CD4-positive, alpha-beta T cell treated with Interleukin-6 for 4 hours (primary cell): ENCODE data around the gene RHOF.

ENCODE experiments used
- DNase-seq: peaks from one replicate; pipeline ENCODE4 v3.0.0-alpha.2; 2020; ENCODE audit warnings: mixed read lengths

RHOF gene

GRCh38 chr12:121804417-121805111, 11.1 kb upstream of the RHOF start:
- peak; percentile 80 for DNase-seq

- peak; percentile 71 for DNase-seq
Measured at GRCh38 chr12:121803861-121804416, 10.5 kb upstream of the RHOF start, which contains the start of gene SETD1B. Gene SETD1B (plus strand): TSS chr12:121804009. CDS start chr12:121804738, 729 bp downstream.

- peak; percentile 88 for DNase-seq
Measured at GRCh38 chr12:121802843-121803698, 9.6 kb upstream of the RHOF start.

- no peak for DNase-seq
Measured at GRCh38 chr12:121802485-121802842, 9.0 kb upstream of the RHOF start.

GRCh38 chr12:121801595-121802484, 8.4 kb upstream of the RHOF start:
- peak; percentile 71 for DNase-seq

- peak; percentile 79 for DNase-seq
Measured at GRCh38 chr12:121800694-121801594, 7.5 kb upstream of the RHOF start.

- peak; percentile 91 for DNase-seq
Measured at GRCh38 chr12:121799842-121800693, 6.6 kb upstream of the RHOF start.

GRCh38 chr12:121799156-121799841, 5.8 kb upstream of the RHOF start:
- peak; percentile 65 for DNase-seq

- no peak for DNase-seq
Measured at GRCh38 chr12:121798787-121799155, 5.3 kb upstream of the RHOF start.

- DNase-seq: peak; percentile 2
Measured at GRCh38 chr12:121797937-121798786, 4.7 kb upstream of the RHOF start.

- peak; percentile 17 for DNase-seq
Measured at GRCh38 chr12:121796855-121797751, 3.6 kb upstream of the RHOF start.

- peak; percentile 91 for DNase-seq
Measured at GRCh38 chr12:121795034-121795968, 1.8 kb upstream of the RHOF start.

GRCh38 chr12:121794534-121795033, 1.1 kb upstream of the RHOF start:
- peak; percentile 53 for DNase-seq

- peak; percentile 95 for DNase-seq
Measured at GRCh38 chr12:121793838-121794533, 498 bp upstream of the RHOF start.

- peak; percentile 63 for DNase-seq
Measured at GRCh38 chr12:121792607-121793439, 665 bp downstream of the RHOF start.
